ENCODE data around the gene MLXIPL. TPM values are rescaled to one million over a fixed set of nuclear protein-coding genes. Genes with fewer than 3 reads are reported as not detected.

Gene MLXIPL
- total and polyA plus RNA-seq, 2 of the 8 experiments (the other 6 are each of a cell fraction or from before 2014, with no cell fraction given): 9.4 to 10.6 TPM

DNA sequence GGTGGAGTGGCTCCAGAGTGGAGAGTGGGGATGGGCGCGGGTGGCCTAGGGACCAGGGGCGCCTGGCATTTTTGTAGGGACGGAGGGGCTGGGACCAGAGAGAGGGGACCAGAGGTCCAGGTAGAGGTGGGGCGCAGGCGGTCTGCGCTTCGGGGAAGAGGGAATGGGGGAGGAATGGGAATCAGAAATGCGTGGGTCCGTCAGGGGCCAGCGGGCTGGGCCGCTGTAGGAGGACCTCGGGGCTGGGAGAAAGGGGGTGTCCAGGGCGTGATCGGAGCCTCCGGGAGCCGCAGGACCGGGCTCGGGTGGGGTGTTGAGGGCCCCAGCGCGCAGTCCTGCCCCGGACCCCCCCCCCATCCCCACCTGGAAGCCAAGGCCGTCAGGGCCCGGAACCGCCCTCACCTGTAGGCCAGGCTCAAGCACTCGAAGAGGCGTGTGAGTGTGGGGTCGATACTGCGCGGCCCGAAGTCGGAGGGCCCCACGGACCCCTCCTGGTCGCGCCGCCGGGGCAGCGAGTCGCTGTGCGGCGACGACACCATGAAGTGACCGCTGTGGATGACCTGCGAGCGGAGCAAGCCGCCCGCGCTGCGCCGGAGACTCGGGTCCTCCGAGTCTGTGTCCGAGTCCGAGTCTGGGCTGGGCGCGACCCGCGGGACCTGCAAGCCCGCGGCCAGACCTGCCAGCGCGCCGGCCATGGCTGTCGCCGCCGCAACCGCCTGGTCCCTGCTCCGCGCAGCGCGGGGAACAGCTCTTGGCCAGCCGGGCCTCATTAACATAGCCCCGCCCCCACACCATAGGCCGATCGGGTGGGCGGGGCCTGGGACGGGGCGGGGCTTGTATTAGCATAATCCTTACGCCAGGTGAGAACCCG, at the start of gene MLXIPL (continued):
- TF ChIP-seq, protein P1, sequence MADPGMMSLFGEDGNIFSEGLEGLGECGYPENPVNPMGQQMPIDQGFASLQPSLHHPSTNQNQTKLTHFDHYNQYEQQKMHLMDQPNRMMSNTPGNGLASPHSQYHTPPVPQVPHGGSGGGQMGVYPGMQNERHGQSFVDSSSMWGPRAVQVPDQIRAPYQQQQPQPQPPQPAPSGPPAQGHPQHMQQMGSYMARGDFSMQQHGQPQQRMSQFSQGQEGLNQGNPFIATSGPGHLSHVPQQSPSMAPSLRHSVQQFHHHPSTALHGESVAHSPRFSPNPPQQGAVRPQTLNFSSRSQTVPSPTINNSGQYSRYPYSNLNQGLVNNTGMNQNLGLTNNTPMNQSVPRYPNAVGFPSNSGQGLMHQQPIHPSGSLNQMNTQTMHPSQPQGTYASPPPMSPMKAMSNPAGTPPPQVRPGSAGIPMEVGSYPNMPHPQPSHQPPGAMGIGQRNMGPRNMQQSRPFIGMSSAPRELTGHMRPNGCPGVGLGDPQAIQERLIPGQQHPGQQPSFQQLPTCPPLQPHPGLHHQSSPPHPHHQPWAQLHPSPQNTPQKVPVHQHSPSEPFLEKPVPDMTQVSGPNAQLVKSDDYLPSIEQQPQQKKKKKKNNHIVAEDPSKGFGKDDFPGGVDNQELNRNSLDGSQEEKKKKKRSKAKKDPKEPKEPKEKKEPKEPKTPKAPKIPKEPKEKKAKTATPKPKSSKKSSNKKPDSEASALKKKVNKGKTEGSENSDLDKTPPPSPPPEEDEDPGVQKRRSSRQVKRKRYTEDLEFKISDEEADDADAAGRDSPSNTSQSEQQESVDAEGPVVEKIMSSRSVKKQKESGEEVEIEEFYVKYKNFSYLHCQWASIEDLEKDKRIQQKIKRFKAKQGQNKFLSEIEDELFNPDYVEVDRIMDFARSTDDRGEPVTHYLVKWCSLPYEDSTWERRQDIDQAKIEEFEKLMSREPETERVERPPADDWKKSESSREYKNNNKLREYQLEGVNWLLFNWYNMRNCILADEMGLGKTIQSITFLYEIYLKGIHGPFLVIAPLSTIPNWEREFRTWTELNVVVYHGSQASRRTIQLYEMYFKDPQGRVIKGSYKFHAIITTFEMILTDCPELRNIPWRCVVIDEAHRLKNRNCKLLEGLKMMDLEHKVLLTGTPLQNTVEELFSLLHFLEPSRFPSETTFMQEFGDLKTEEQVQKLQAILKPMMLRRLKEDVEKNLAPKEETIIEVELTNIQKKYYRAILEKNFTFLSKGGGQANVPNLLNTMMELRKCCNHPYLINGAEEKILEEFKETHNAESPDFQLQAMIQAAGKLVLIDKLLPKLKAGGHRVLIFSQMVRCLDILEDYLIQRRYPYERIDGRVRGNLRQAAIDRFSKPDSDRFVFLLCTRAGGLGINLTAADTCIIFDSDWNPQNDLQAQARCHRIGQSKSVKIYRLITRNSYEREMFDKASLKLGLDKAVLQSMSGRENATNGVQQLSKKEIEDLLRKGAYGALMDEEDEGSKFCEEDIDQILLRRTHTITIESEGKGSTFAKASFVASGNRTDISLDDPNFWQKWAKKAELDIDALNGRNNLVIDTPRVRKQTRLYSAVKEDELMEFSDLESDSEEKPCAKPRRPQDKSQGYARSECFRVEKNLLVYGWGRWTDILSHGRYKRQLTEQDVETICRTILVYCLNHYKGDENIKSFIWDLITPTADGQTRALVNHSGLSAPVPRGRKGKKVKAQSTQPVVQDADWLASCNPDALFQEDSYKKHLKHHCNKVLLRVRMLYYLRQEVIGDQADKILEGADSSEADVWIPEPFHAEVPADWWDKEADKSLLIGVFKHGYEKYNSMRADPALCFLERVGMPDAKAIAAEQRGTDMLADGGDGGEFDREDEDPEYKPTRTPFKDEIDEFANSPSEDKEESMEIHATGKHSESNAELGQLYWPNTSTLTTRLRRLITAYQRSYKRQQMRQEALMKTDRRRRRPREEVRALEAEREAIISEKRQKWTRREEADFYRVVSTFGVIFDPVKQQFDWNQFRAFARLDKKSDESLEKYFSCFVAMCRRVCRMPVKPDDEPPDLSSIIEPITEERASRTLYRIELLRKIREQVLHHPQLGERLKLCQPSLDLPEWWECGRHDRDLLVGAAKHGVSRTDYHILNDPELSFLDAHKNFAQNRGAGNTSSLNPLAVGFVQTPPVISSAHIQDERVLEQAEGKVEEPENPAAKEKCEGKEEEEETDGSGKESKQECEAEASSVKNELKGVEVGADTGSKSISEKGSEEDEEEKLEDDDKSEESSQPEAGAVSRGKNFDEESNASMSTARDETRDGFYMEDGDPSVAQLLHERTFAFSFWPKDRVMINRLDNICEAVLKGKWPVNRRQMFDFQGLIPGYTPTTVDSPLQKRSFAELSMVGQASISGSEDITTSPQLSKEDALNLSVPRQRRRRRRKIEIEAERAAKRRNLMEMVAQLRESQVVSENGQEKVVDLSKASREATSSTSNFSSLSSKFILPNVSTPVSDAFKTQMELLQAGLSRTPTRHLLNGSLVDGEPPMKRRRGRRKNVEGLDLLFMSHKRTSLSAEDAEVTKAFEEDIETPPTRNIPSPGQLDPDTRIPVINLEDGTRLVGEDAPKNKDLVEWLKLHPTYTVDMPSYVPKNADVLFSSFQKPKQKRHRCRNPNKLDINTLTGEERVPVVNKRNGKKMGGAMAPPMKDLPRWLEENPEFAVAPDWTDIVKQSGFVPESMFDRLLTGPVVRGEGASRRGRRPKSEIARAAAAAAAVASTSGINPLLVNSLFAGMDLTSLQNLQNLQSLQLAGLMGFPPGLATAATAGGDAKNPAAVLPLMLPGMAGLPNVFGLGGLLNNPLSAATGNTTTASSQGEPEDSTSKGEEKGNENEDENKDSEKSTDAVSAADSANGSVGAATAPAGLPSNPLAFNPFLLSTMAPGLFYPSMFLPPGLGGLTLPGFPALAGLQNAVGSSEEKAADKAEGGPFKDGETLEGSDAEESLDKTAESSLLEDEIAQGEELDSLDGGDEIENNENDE (IDR thresholded peaks at IDR 0.05; ENCODE audit: insufficient replicate concordance, low read length): no peak
- TF ChIP-seq KDM5A (IDR thresholded peaks at IDR 0.05; ENCODE audit: low read length): no peak
- TF ChIP-seq MAFK (IDR thresholded peaks at IDR 0.05; ENCODE audit: low read depth, low read length): no peak
- peak in 1 of 2 experiments; percentile 62; a peak in 1 of 3 replicates for TF ChIP-seq POLR2A (IDR thresholded peaks at IDR 0.05; ENCODE audit: control extremely low read depth in 1 of 2, low read depth in 2 of 2, low read length in 2 of 2)
- no peak for TF ChIP-seq NANOG (IDR thresholded peaks at IDR 0.05; ENCODE audit: insufficient read depth, low read depth, low read length, poor library complexity, severe bottlenecking)
- TF ChIP-seq POLR2AphosphoS5 (IDR thresholded peaks at IDR 0.05; ENCODE audit: low read depth, low read length): no peak
- no peak for TF ChIP-seq BACH1 (IDR thresholded peaks at IDR 0.05; ENCODE audit: low read length)
- TF ChIP-seq PHF8 (conservative IDR thresholded peaks at IDR 0.05; ENCODE audit: low read depth, low read length): peak; percentile 45; the same call in 1 of the 2 replicates
